Left lung (tissue), 10 donors: ENCODE measurements around the gene PTPRU. TPM values are rescaled to one million over a fixed set of nuclear protein-coding genes. Genes with fewer than 3 reads are reported as not detected.

ENCODE experiments used
- ATAC-seq: fragments of 200-7000 bp; cut with Tn5 transposase; one replicate; pipeline ENCODE4 v1.9.1; 2020; ENCODE audit warnings: moderate library complexity
- DNase-seq, 4 donors: peaks; one replicate each; pipeline ENCODE4 v3.0.0-alpha.2; 2013 to 2020
- H3K27ac ChIP-seq, 2 donors: fragments of 200-600 bp; sonication (generic) in 1 of 2; one replicate each; pipeline versions ENCODE4 v1.5.0 to v1.8.0; 2020 to 2021
- H3K27me3 ChIP-seq, 2 donors: fragments of 200-600 bp; sonication (generic) in 1 of 2; one replicate each; pipeline versions ENCODE4 v1.5.0 to v1.8.0; 2020 to 2021
- H3K36me3 ChIP-seq, 2 donors: fragments of 200-600 bp; sonication (generic) in 1 of 2; one replicate each; pipeline versions ENCODE4 v1.5.0 to v1.8.0; 2020 to 2021
- H3K4me1 ChIP-seq, 2 donors: fragments of 200-600 bp; one replicate each; pipeline ENCODE4 v1.8.0; 2021
- H3K4me3 ChIP-seq, 2 donors: fragments of 200-600 bp; sonication (generic) in 1 of 2; one replicate each; pipeline versions ENCODE4 v1.5.0 to v1.8.0; 2020 to 2021; ENCODE audit warnings: mild to moderate bottlenecking in 1 of 2
- H3K9me3 ChIP-seq, 2 donors: fragments of 200-600 bp; sonication (generic) in 1 of 2; one replicate each; pipeline versions ENCODE4 v1.5.0 to v1.8.0; 2020 to 2021
- CTCF ChIP-seq, 2 donors: fragments of 200-600 bp; sonication (generic) in 1 of 2; IDR thresholded peaks; one replicate each; pipeline versions ENCODE4 v1.5.0 to v1.8.0; 2021; ENCODE audit warnings: antibody characterized with exemption in 2 of 2
- intact Hi-C, 2 donors: fragments of 100-400 bp; cut with DNase I; formaldehyde crosslinking; loops; one replicate each; pipeline versions ENCODE4 v1.11.2 to v1.14.2; 2022
- polyA plus RNA-seq, 6 donors: library from polyadenylated mRNA; unstranded; fragments of 120-200 nt; gene quantifications; one replicate each; pipeline ENCODE4 v1.2.1, GENCODE V29; 2013; ENCODE audit not compliant: insufficient read length in 6 of 6
- total RNA-seq, 2 donors: library from RNA; stranded (reverse); fragmentation: NEBNext Ultra II Directional; extraction: Animal tissue kit (Norgen Biotek cat#: 25700); gene quantifications; one replicate each; pipeline ENCODE4 v1.2.1, GENCODE V29; 2021
- donor health status: DM: no; HTN: yes; CAD: no.
- donor health status: DM: no; HTN: no; CAD: no.

Gene PTPRU
- total and polyA plus RNA-seq, 8 donors, result 15.5 to 45.4 (median 18.8) TPM

- ATAC-seq (no peak), DNase-seq (no peak)
- TF ChIP-seq CTCF (IDR thresholded peaks at IDR 0.05), result no peak
- H3K27ac ChIP-seq, result no peak overlapping the region
- no peaks in the 10 kb centered on the region for H3K27me3 ChIP-seq
- H3K9me3 ChIP-seq, result no peaks in the 10 kb centered on the region
- H3K36me3 ChIP-seq, result peaks cover 0 to 47% of the 10 kb centered on the region in 2 donors
- no peak overlapping the region for H3K4me3 ChIP-seq
- H3K4me1 ChIP-seq, result no peaks in the 10 kb centered on the region
- intact Hi-C loops, result no loop called here
Observed at GRCh38 chr1:29195881-29196291, 40.4 kb upstream of the PTPRU start.

- H3K27ac ChIP-seq, result no peak overlapping the region
- no peak for TF ChIP-seq CTCF (IDR thresholded peaks at IDR 0.05)
- H3K4me3 ChIP-seq, result no peak overlapping the region
- peaks cover 0 to 47% of the 10 kb centered on the region in 2 donors for H3K36me3 ChIP-seq
- no peak for DNase-seq
- H3K4me1 ChIP-seq, result peaks cover 0 to 7% of the 10 kb centered on the region in 2 donors
- no peaks in the 10 kb centered on the region for H3K9me3 ChIP-seq
- H3K27me3 ChIP-seq, result no peaks in the 10 kb centered on the region
- intact Hi-C loops, result no loop called here
- no peak for ATAC-seq
Observed at GRCh38 chr1:29196863-29197589, 39.3 kb upstream of the PTPRU start.

DNA sequence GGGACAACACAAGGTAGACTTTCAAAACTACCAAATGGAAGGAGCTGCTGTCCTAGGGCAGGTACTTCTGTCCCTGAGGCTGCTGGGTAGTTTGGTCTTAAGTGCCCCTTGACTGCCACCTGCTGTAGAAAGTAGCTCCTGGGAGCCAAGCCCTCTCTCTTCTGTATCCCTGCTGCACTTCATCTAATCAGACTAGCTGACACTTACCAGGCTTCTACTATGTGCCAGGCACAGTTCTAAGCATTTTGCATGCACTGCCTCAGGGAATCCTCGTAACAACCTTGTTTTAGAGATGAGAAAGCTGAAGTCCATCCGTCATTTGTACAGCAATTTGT lies 38.8 kb upstream of the PTPRU start:
- Histone ChIP-seq H3K4me3 (no peak overlapping the region), H3K27ac (no peak overlapping the region), H3K9me3 (no peaks in the 10 kb centered on the region), H3K36me3 (peaks cover 0 to 47% of the 10 kb centered on the region in 2 donors), H3K27me3 (no peaks in the 10 kb centered on the region), H3K4me1 (peaks cover 0 to 12% of the 10 kb centered on the region in 2 donors)
- ATAC-seq, result peak; percentile 87
- TF ChIP-seq CTCF (IDR thresholded peaks at IDR 0.05), result no peak
- DNase-seq, result peak in 2 of 4 donors; percentile 48 to 49
- intact Hi-C loops, result no loop called here

- intact Hi-C loops, result no loop called here
- TF ChIP-seq CTCF (IDR thresholded peaks at IDR 0.05), result no peak
- H3K36me3 ChIP-seq, result peaks cover 0 to 45% of the 10 kb centered on the region in 2 donors
Observed at GRCh38 chr1:29197993-29198392, 38.3 kb upstream of the PTPRU start.

GRCh38 chr1:29200906-29201594 lies 35.3 kb upstream of the PTPRU start:
- no peak for TF ChIP-seq CTCF (IDR thresholded peaks at IDR 0.05)
- Histone ChIP-seq H3K9me3 (no peaks in the 10 kb centered on the region), H3K27ac (peak overlapping the region; percentile 71 to 87), H3K4me1 (peaks cover 0 to 17% of the 10 kb centered on the region in 2 donors), H3K27me3 (no peaks in the 10 kb centered on the region), H3K4me3 (no peak overlapping the region), H3K36me3 (peaks cover 0 to 44% of the 10 kb centered on the region in 2 donors)
- DNase-seq (no peak), ATAC-seq (no peak)
- intact Hi-C loops, result loop anchor here in 1 of 2 donors (10.0 kb wide), 1 partner anchor 316 kb away; no protein-coding TSS in a partner anchor

More at GRCh38 chr1:29197993-29198392, 38.3 kb upstream of the PTPRU start:
- DNase-seq (no peak), ATAC-seq (no peak)
- Histone ChIP-seq H3K27ac (no peak overlapping the region), H3K9me3 (no peaks in the 10 kb centered on the region), H3K4me3 (no peak overlapping the region), H3K27me3 (no peaks in the 10 kb centered on the region), H3K4me1 (peaks cover 0 to 17% of the 10 kb centered on the region in 2 donors)
